ENCODE data around the gene NTMT1.
"Not testable (repeated sequence)": the region's sequence is repeated elsewhere in the genome, so short reads cannot be mapped to it uniquely, and the experiment has no call there.

NTMT1 gene

DNA sequence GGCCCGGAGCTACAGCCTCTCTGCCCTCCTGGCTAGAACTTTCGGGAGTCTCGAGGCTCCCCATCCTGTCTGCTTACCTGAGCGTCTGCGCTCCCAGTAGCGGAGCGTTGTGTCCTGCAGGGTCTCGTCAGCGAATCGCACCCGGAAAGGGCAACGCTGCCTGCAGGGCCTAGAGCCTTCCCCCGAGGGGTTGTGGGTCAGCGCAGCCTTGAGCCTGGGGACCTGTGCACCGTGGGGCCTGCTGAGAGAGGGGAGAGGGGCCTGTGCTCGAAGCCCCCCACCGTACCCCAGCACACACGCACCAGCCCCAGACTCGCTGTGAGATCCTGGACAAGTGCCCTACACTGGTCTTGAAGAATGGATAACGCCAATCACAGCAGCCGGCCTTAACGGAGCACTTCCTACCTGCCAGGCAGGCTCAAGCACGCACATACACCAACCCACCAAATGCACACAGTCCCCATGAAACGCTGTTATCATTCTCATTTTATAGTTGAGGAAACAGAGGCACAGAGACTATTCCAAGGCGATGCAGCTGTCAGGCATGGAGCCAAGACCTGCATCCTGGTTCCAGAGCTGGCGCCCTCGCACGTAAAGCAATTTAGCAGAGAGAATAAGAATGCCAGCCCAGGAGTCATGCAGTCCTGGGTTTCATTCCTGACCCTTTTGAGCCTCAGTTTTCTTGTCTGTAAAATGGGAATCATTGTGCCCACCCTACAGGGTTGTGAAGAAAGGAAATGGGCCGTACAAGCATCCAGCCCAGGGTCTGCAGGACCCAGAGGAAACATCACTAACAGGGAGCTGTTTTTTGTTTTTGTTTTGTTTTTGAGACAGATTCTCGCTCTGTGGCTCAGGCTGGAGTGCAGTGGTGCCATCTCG is 10.3 kb upstream of the NTMT1 start:
- no peak for FAIRE-seq

DNA sequence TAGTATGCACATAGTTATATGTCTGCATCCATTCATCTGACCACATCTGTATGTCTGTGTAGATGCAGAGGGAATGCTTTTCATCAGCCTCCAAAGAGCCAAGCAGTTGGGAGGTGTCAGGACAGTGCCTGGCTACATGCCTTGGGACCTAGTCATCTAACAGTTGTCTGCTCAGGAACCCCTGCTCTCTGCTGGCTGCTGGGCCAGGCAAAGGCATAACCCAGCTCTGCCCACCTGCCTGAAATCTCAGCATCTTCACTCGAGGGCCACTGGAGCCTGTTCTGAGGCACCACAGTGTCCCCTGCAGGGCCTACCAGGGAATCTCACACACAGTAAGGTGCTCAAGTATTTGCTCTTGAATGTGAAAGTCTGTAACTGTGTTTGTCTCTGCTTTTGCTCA is 8.8 kb upstream of the NTMT1 start:
- no peak for FAIRE-seq

DNA sequence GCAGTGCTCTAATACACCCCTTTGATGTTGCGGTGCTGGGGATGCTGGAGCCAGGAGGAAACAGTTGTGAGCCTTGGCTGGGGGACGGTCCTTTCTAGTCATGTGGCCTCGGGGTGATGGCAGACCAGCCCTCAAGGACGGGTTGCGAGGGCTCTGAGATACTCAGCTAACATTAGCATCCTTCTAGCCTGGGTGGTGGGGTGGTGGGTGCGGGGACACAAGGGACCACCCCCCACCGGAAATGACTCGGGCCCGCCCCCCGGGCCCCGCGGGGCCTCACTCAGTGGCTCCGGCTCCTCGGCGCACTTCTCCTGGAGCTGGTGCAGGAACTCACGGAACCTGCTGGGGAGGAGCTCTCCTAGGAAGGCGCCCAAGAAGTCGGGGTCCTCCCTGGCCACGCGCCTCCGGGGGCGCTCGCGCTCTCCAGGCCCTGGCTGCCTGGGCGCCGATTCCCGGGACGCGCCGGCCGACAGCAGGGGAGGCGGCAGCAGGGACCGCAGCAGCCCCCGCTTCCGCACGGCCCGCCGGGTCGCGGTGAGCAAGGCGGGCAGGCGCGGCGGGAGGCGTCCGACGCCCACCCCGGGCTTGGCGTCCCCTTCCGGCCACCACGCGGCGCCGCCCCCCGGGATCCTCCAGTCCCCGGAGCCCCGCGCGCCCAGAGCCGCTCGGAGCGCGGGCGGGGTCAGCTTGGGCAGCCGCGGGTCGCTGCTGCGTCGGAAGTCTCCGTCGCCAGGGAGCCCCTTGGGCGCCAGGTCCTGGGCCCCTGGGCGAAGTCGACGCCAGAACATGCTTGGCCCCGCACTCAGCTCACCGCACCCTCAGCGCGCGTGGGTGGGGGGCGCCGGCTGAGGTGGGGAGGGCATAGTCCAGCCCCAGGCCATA is 5.9 kb upstream of the NTMT1 start:
- no peak for FAIRE-seq

DNA sequence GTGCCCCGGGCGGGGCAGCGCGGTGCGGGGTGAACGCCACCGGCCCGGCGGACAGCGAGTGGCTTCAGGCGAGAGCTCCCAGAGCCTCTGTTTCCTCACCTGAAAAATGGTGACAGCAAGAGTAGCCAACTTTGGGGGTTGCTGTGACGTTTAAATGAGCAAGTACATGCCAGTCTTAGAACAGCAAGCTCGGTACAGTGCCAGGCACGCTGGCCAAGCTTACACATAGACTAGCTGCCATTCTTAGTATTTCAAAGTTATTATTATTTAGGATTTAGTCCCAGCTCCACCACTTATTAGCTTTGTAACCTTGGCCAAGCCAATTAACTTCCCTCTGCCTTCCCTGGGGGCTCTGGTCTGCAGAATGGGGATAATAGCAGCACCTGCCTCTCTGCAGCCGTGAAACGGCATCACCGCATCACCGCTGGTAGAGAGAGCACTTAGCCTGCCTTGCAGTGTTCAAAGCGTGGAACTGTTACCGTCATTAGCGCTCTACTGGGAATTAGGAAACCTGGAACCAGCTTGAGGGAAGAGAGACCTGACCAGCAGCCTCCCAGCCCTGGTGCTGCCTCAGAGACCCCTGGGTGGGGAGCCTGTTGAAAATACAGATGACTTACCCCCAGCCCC is 5.2 kb upstream of the NTMT1 start, which contains the start of gene C9orf50:
C9orf50 (minus strand) TSS at position 433 of the 627 bp plus-strand sequence. CDS start 527 bp downstream, outside the sequence.
- FAIRE-seq: no peak

DNA sequence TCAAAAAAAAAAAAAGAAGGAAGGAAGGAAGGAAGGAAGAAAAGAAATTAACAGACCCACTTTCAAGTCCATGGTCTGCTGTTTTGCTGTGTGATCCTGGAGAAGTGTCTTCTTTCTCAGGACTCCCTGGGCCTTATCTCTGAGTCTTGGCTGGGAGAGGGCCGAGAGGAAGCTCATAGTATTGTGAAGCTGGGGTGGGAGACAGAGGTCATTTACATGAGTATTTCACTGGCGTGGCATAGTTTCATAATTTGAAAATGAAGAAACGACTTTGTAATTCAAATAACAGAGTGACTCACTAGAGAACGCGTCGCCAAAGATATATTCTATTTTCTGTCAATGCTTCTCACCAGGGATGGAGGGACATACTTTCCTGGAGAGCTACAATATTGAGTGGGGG is 2.6 kb upstream of the NTMT1 start:
- no peak for FAIRE-seq

DNA sequence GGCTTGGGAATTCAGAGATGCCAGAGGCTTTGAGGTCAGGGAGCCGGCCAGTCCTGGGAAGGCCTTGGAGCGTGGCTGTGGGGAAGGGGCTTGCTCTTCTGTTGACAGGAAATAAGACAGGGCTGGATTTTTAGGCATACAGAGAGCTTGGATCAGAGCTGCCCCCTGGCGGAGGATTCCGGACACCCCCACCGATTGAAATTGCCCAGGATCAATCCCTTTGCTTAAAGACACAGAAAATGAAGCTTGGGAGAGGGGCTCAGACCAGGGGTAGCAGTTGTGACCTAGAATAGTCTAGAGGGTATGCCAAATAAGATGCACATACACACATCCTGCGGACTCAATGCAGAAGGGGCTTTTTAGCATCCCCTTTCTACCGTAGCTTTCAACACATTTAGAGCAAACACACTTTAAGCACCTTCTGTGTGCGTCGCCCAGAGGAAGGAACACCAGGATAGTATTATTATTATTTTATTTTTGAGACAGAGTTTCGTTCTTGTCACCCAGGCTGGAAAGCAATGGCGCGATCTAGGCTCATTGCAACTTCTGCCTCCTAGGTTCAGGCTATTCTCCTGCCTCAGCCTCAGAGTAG is 1.7 kb upstream of the NTMT1 start:
- no peak for FAIRE-seq

DNA sequence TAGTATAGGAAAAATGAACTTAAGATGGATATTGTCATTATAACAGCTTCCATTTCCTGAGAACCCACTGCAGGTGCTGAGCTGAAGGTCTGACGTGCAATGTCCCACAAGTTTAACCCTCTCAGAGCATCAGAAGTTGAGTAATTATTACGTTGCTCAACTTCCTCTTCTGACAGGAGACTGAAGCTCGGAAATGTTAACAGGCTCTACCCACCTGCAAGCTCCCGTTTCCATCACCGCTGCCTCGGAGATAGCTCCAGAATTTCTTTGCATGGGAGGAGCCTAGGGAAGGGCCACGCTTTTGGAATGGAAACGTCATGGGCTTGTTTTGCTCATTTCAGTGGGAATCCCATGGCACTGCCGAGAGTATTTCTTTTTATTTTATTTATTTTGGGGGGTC is 1.0 kb upstream of the NTMT1 start:
- FAIRE-seq: no peak

DNA sequence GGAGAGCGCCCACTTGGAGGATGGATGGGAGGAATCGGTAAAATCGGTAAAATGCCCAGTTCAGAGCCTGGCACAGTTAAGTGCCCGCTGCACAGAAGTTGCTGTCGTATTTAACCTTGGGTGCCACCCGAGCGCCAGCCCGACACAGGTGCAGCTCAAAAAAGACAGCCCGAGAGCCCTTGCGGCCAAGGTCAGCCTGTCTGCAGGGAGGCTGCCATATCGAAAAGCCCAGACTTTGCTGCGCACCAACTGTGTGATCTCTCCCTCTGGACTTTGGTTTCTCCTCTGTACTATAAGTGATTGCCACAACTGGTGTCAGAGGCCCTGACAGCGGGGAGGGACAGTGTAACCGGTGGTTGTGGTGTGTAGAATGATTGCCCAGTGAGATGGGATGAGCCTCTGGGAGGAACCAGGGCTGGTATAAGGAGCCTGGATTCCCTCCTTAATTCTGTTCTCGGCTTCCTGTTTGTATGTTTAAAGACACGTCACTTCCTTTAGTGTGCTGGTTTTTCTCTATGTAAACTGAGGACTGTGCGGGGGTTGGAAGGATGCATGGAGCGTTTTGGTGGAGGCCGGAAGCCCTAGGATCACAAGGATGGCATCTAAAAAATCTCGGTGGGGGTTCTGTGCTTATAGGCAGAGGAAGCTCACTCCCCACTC is 792 bp downstream of the NTMT1 start:
- FAIRE-seq: no peak

DNA sequence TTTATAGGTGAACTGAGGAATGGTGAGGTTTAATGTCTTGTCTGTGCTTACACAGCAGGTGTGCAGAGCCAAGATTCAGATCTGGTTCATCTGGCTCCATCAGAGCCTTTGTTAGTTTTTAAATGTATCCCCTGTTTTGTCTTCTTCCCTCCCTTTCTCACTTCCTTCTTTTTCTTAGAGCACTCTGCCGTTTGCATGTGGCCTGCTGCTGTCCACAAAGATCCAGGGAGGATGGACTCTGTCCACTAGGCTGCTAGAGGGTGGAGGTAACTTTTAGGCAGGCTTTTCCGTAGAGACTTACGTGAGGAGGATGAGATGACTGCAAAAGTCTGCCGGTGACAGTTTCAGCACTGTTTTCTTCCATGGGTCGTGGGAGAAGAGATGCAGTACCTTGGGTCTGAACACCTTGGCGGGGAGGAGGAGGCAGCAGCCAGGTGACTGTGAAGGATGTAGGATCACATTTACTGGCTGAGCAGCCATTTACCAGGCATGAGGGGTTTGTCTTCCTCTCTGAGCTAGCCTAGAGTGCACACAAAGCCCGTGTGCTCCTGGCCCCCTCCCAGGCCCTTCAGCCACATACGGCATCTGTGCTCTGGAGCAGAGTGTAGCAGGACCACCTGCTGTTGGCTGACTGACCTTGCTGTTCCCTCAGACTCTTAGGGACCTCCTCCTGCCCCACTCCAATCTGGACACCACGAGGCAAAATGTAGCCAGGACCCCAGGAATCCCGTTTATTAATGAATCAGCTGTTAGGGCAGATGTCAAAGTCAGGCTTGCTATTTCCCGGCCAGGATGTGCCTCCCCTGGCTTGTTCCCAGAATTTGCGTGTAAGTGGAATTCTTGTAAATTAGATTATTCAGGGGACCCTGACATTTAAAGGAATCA is 1.8 kb downstream of the NTMT1 start:
- no peak for FAIRE-seq

DNA sequence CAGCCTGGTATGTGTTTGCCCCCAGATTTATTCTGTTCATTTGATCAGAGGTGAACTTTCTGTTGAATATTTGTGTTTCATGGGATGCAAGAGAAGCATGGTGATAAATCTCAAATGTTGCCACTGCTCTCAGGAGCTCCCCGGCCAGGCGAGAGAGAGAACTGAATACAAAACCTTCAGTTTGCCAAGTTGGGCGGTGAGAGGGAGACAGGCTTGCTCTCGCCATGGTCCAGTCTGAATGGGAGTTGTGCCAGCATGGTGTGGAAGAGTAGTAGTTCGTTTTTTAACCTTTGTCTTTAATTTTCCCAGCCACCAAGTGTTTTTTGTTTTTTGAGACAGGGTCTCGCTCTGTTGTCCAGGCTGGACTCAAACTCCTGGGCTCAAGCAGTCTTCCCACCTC is 2.7 kb downstream of the NTMT1 start:
- no peak for FAIRE-seq

DNA sequence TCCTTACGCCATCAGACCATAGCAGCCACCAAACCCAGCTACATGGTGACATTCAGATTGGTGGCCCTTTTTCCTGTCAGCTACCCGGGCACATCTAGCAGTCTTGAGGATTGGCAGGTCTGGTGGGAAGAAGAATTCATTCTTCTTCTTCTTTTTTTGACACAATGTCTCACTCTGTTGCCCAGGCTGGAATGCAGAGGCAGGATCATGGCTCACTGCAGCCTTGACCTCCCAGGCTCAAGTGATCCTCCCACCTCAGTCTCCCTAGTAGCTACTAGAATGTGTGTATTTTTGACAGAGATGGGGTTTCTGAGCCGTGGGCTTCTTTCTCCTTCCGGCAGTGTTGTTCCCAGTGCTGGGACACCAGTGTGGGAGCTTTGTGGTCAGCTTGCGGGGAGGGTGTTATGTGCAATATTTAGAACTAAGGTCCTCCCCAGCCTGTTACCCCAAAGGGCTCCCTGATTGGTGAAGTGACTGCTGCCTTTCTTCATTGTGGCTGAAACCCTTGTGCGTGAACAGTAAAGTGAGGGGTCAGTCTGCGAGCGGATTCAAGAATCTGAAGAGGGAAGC is 3.4 kb downstream of the NTMT1 start:
- no peak for FAIRE-seq

DNA sequence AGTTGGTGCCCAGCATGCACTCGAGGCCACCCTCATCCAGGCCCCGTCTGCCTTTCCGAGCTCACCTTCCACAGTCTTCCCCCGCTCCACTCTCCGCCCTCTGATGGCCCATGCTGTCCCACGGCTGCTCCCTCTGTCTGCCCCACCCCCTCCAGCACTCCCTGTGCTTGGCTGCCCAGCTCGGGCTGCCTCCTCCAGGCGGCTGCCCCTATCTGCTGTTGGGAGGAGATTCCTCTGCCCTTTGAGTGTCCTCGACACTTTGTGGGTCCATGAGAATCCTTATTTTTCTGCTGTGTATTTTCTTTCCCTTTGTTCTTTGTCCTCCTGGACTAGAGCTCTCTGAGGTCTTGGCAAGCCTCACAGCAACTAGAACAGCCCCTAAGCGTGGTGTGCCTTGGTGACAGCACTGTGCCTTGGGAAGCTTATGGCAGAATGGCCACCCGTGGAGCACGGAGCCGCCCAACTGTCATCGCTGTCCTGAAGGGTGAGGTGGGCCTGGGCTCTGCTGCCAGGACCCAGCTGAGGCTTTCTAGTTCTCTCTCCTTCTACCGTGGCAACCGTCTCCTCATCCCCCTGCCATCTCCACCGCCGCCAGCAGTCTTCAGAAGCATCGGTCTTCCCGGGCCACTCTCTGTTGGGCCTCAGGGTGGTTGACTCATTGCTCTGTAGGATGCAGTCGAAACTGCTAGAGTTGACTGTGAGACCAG is 5.2 kb downstream of the NTMT1 start:
- FAIRE-seq: no peak

DNA sequence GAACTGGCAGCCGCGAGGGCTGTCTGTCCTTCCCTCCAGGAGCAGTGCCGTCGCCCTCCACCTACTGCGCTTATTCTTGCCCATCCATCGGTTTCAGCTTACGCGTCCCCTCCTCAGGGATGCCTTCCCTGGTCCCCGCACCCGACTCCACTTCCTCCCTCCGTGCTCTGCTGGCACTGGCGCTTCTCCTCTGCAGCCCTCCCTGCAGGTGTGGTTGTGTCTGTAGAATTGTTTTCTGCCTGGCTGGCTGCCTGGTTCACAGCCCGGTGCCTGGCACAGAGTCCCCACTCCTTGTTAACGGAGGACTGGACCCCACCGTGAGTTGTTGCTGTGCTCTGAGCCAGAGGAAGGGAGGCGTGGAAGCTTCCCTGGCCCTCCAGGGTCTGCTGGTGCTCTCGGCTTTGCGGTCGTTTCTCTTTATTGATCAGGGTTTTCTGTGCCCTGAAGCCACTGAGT is 5.7 kb downstream of the NTMT1 start:
- FAIRE-seq: no peak

DNA sequence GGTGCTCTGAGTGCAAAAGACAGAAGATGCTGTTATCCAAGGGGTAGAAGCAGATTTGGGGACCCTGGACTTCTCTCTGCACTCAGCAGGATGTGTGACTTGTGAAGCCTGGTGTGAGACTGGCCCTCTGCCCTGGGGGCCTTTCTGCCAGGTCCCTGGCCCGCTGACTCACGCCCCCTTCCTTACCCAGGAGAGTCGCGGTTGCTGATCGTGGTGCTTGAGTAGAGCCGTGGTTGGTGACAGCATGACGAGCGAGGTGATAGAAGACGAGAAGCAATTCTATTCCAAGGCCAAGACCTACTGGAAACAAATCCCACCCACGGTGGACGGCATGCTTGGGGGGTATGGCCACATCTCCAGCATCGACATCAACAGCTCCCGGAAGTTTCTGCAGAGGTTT is 6.5 kb downstream of the NTMT1 start:
- FAIRE-seq: no peak

DNA sequence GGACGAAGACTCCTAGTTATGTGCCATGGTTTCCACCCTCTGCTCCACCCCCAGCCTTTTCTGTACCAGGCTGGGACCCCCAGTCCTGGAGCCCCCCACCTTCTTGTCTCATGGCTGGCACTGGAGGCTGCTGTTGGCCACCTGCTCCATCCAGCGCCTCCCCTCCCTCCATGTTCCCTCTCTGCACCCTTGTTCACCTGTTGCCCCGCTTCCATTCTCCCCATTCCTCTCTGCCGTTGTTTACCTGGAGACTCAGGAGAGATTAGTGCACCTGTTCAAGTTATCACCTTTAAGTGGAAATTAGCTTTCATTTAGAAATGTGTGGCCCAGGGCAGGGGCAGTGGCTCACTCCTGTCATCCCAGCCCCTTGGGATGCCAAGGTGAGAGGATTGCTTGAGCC is 7.2 kb downstream of the NTMT1 start:
- no peak for FAIRE-seq

DNA sequence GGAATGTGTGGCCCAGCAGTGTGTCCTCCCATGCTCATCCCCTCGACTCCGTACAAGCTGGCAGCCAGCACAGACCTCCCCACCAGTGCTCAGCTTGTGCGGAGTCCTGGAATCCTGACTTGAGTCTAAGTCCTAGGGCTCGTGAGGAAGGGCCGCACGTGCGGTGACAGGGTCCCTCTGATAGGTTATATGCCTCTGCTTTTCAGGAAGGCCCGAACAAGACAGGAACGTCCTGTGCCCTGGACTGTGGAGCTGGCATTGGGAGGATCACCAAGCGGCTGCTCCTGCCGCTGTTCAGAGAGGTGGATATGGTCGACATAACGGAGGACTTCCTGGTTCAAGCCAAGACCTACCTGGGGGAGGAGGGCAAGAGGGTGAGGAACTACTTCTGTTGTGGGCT is 7.9 kb downstream of the NTMT1 start:
- no peak for FAIRE-seq

DNA sequence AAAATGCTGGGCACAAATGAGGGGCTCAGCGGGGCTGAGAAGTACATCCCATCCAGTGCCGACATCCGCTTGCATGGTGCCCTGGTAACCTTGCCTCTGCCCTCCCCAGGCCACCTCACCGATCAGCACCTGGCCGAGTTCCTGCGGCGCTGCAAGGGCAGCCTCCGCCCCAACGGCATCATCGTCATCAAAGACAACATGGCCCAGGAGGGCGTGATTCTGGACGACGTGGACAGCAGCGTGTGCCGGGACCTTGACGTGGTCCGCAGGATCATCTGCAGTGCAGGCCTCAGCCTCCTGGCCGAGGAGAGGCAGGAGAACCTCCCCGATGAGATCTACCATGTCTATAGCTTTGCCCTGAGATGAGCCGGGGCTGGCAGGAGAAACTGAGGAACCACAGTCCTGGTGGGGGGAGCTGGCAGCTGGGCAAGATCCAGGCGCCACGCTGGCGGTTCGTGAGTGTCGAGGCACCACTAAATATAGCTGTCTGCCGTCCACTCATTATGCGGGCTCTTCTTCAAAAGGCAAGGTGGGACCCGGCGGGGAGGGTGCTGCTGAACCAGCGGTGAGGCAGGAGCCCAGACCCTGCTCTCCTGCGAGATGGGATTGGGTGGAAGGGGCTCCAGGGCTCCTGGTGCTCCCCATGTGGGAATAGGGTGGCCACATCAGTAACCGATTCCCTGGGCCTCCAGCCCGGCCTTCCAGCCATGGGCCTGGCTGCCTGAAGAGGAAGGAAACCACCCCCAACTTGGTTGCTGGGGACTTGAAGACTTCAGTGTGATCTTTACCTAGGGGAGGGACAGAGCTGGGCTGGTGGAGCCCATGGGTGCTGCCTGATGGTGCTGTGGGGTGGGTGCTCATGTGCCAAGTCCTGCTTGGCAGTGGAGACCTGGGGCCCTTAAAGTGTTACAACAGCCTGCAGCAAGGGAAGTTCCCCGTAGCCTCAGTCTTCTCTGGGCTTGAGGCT is 9.4 kb downstream of the NTMT1 start:
- FAIRE-seq: no peak

DNA sequence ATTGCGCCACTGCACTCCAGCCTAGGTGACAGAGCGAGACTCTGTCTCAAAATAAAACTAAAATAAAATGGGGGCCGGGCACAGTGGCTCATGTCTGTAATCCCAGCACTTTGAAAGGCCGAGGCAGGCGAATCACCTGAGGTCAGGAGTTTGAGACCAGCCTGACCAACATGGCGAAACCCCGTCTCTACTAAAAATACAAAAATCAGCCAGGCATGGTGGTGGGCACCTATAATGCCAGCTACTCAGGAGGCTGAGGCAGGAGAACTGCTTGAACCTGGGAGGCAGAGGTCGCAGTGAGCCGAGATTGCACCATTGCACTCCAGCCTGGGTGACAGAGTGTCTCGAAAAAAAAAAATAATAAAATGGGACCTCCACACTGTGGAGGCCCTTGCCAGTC is 10.4 kb downstream of the NTMT1 start:
- FAIRE-seq: not testable (repeated sequence)

DNA sequence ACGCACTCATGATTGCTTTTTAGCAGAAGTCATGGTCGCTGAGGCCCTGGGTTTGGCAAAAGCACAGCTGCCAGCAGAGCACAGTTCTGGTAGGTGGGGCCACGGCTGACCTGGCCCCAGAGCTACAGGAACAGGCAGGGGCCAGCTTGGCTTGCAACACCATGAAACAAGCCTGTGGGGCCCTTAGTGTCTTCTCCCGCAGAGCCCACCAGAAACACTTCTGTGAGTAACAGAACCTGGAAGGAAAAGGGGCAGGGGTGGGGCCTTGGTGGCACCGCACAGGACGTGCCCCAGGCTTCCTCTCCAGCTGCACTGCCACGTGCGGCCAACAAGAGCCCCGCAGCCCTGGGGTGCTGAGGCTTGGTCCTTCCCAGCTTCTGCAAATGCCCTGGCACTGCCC is 11.1 kb downstream of the NTMT1 start:
- no peak for FAIRE-seq

Measured in colon (tissue), 2 donors.